Vagina (tissue), 2 donors: ENCODE results near the gene EFCAB6. TPM values are rescaled to one million over a fixed set of nuclear protein-coding genes. Genes with fewer than 3 reads are reported as not detected.

Experiments used
- DNase-seq, 2 donors: peaks; one replicate each; pipeline ENCODE4 v3.0.0-alpha.2; 2017; ENCODE audit errors: extremely low spot score in 2 of 2
- H3K27ac ChIP-seq: fragments of 200-600 bp; sonication (generic); one replicate; pipeline ENCODE4 v1.5.1; 2019
- H3K27me3 ChIP-seq: fragments of 200-600 bp; sonication (generic); one replicate; pipeline ENCODE4 v1.5.1; 2019
- H3K36me3 ChIP-seq, 2 donors: fragments of 200-600 bp; sonication (generic); one replicate each; pipeline ENCODE4 v1.5.1; 2017 to 2019
- H3K4me1 ChIP-seq: fragments of 200-600 bp; sonication (generic); one replicate; pipeline ENCODE4 v1.5.1; 2019
- H3K4me3 ChIP-seq, 2 donors: fragments of 200-600 bp; sonication (generic); 1 replicate in 1 of 2; 2 replicates in 1 of 2; pipeline ENCODE4 v1.5.1; 2016 to 2019
- H3K9me3 ChIP-seq: fragments of 200-600 bp; sonication (generic); one replicate; pipeline ENCODE4 v1.5.1; 2019
- CTCF ChIP-seq, 3 experiments: fragments of 450-650 bp in 2 of 3; fragments of 200-600 bp in 1 of 3; sonication (generic) in 1 of 3; IDR thresholded peaks; one replicate each; pipeline ENCODE4 v1.5.1; 2017 to 2019; ENCODE audit warnings: antibody characterized with exemption in 3 of 3, mild to moderate bottlenecking in 2 of 3, moderate library complexity in 2 of 3
- POLR2A ChIP-seq, 2 donors: fragments of 450-650 bp; IDR thresholded peaks; one replicate each; pipeline ENCODE4 v1.6.1; 2017; ENCODE audit warnings: antibody characterized with exemption in 2 of 2, mild to moderate bottlenecking in 2 of 2, moderate library complexity in 2 of 2
- POLR2AphosphoS5 ChIP-seq, 2 donors: sonication (generic); formaldehyde crosslinking; IDR thresholded peaks; one replicate each; pipeline ENCODE4 v1.9.0; 2017; ENCODE audit warnings: antibody characterized with exemption in 2 of 2, mild to moderate bottlenecking in 2 of 2, low read depth in 1 of 2; ENCODE audit not compliant: insufficient read depth in 1 of 2
- intact Hi-C: fragments of 100-400 bp; cut with DNase I; formaldehyde crosslinking; loops from one replicate; pipeline ENCODE4 v1.15.1; 2023
- total RNA-seq: library from RNA; depleted of rRNA; stranded (reverse); fragments of >200 nt; gene quantifications from one replicate; pipeline ENCODE4 v1.2.3, GENCODE V29; 2016

Gene EFCAB6
- total RNA-seq, 1 donor from 2014 or later: 1.7 TPM

- TF ChIP-seq POLR2AphosphoS5 (IDR thresholded peaks at IDR 0.05; ENCODE audit: insufficient read depth in 1 of 2, low read depth in 1 of 2) (no peak), POLR2A (IDR thresholded peaks at IDR 0.05) (no peak), CTCF (IDR thresholded peaks at IDR 0.05) (no peak)
- Histone ChIP-seq H3K27me3 (no peaks in the 10 kb centered on the region), H3K36me3 (no peaks in the 10 kb centered on the region), H3K27ac (no peak overlapping the region), H3K4me3 (no peak overlapping the region), H3K4me1 (peaks cover 7% of the 10 kb centered on the region), H3K9me3 (no peaks in the 10 kb centered on the region)
- DNase-seq: no peak
- intact Hi-C loops: loop anchor here (5.0 kb wide), 1 partner anchor 786 kb away; no protein-coding TSS in a partner anchor
These were observed 280.5 kb downstream of the EFCAB6 start for GRCh38 chr22:43531651-43532050.

GRCh38 chr22:43530349-43531201 lies 281.5 kb downstream of the EFCAB6 start:
- no peak overlapping the region for H3K27ac ChIP-seq

GRCh38 chr22:43529934-43530333 lies 282.2 kb downstream of the EFCAB6 start:
- TF ChIP-seq POLR2A (IDR thresholded peaks at IDR 0.05) (no peak), POLR2AphosphoS5 (IDR thresholded peaks at IDR 0.05; ENCODE audit: insufficient read depth in 1 of 2, low read depth in 1 of 2) (no peak), CTCF (IDR thresholded peaks at IDR 0.05) (no peak)
- no peaks in the 10 kb centered on the region for H3K36me3 ChIP-seq
- H3K9me3 ChIP-seq: no peaks in the 10 kb centered on the region
- H3K27me3 ChIP-seq: no peaks in the 10 kb centered on the region
- H3K27ac ChIP-seq: no peak overlapping the region
- no peak for DNase-seq
- no peak overlapping the region for H3K4me3 ChIP-seq
- peaks cover 7% of the 10 kb centered on the region for H3K4me1 ChIP-seq
- intact Hi-C loops: loop anchor here (5.0 kb wide), 1 partner anchor 787 kb away; no protein-coding TSS in a partner anchor

More at GRCh38 chr22:43530349-43531201, 281.5 kb downstream of the EFCAB6 start:
- Histone ChIP-seq H3K27me3 (no peaks in the 10 kb centered on the region), H3K36me3 (no peaks in the 10 kb centered on the region), H3K4me1 (peaks cover 7% of the 10 kb centered on the region), H3K4me3 (no peak overlapping the region), H3K9me3 (no peaks in the 10 kb centered on the region)
- no peak for TF ChIP-seq POLR2AphosphoS5 (IDR thresholded peaks at IDR 0.05; ENCODE audit: insufficient read depth in 1 of 2, low read depth in 1 of 2)
- no peak for TF ChIP-seq POLR2A (IDR thresholded peaks at IDR 0.05)
- no peak for TF ChIP-seq CTCF (IDR thresholded peaks at IDR 0.05)
- DNase-seq: no peak
- intact Hi-C loops: loop anchor here (5.0 kb wide), 1 partner anchor 787 kb away; no protein-coding TSS in a partner anchor

GRCh38 chr22:43529461-43529860 lies 282.6 kb downstream of the EFCAB6 start:
- DNase-seq: no peak
- no peaks in the 10 kb centered on the region for H3K27me3 ChIP-seq
- no peak overlapping the region for H3K27ac ChIP-seq
- no peaks in the 10 kb centered on the region for H3K36me3 ChIP-seq
- H3K4me1 ChIP-seq: peaks cover 7% of the 10 kb centered on the region
- no peak for TF ChIP-seq POLR2AphosphoS5 (IDR thresholded peaks at IDR 0.05; ENCODE audit: insufficient read depth in 1 of 2, low read depth in 1 of 2)
- no peak for TF ChIP-seq CTCF (IDR thresholded peaks at IDR 0.05)
- no peak for TF ChIP-seq POLR2A (IDR thresholded peaks at IDR 0.05)
- intact Hi-C loops: no loop called here
- no peak overlapping the region for H3K4me3 ChIP-seq
- H3K9me3 ChIP-seq: no peaks in the 10 kb centered on the region
